Posterior vena cava (tissue), 2 donors: Measurements from ENCODE around the gene PHF20. TPM values are rescaled to one million over a fixed set of nuclear protein-coding genes. Genes with fewer than 3 reads are reported as not detected.
A peak's percentile ranks its signal among the peaks of the same experiment; 100 is the strongest.
"Not testable (repeated sequence)": the region's sequence is repeated elsewhere in the genome, so short reads cannot be mapped to it uniquely, and the experiment has no call there.

ENCODE experiments used
- DNase-seq: peaks from one replicate; pipeline ENCODE4 v3.0.0-alpha.2; 2020; ENCODE audit warnings: low spot score
- intact Hi-C, 2 donors: fragments of 100-400 bp; cut with DNase I; formaldehyde crosslinking; loops; one replicate each; pipeline versions ENCODE4 v1.14.1 to v1.14.2; 2022 to 2023
- total RNA-seq, 2 donors: library from RNA; stranded (reverse); fragmentation: NEBNext Ultra II Directional; extraction: Animal tissue kit (Norgen Biotek cat#: 25700); gene quantifications; one replicate each; pipeline ENCODE4 v1.2.1, GENCODE V29; 2021
- donor health status: DM: yes; HTN: yes; CAD: no.
- donor health status: DM: yes; HTN: yes; CAD: no.

PHF20 gene
- total RNA-seq, 2 donors from 2014 or later = 55.2 to 59.6 TPM

DNA sequence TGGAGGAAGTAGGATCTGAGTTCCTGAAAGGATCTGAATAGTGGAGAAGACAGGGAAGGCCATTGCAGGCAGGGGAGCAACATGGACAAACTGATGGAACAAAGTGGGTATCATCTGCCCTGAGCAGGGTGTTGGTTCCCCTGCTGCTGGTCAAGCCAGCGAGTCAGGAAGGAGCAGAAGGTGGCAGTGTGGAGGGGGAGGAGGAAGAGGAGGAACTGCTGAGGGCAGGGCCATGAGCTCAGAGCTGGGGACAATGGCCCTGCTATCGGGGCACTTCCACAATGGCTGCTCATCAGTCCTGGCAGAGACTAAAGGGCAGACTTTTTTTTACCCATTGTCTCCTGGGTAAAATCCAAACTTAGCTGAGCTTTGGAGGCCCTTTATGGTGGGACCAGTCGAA lies 210.2 kb downstream of the PHF20 start:
- intact Hi-C loops = no loop called here

GRCh38 chr20:35984382-35984781 lies 212.6 kb downstream of the PHF20 start:
- DNase-seq = no peak
- intact Hi-C loops = no loop called here

More for the DNA sequence above, 210.2 kb downstream of the PHF20 start:
- DNase-seq = no peak

GRCh38 chr20:35985806-35986205 lies 214.0 kb downstream of the PHF20 start:
- DNase-seq = no peak

GRCh38 chr20:35988910-35989463 lies 217.2 kb downstream of the PHF20 start:
- intact Hi-C loops = no loop called here
- no peak for DNase-seq

More at GRCh38 chr20:35985806-35986205, 214.0 kb downstream of the PHF20 start:
- intact Hi-C loops = no loop called here

- no peak for DNase-seq
- intact Hi-C loops = loop anchor here in 1 of 2 donors (5.0 kb wide), 1 partner anchor 206 kb away; no protein-coding TSS in a partner anchor
Measured at GRCh38 chr20:35991142-35991771, 219.4 kb downstream of the PHF20 start.

GRCh38 chr20:35992713-35993335 lies 221.0 kb downstream of the PHF20 start:
- intact Hi-C loops = loop anchor here in 1 of 2 donors (5.0 kb wide), 1 partner anchor 204 kb away; no protein-coding TSS in a partner anchor
- no peak for DNase-seq

DNA sequence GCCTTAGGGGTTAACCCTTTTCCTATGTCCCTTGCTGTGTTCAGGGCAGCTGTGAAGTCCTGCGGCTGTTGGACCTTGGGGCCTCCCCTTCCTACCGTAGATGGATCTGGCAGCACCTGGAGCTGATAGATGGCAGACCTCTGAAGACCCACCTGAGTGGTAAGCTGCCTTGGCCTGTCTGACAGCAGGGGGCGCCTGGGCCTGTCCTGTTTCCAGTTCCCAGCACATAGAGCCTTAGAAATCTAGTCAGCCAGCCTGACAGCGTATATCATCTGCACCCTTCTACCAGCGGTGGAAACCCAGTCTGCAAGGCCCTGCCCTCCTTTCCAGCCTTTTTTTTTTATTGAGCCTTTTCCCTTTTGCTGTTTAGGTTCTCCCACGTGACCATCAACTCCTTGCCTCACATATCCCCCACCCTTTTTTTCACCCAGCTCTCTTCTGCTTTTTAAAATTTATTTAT lies 223.2 kb downstream of the PHF20 start:
- intact Hi-C loops = loop anchor here in 1 of 2 donors (2.0 to 5.0 kb wide), 2 partner anchors 144 to 202 kb away; no protein-coding TSS in a partner anchor
- peak; percentile 92 for DNase-seq

DNA sequence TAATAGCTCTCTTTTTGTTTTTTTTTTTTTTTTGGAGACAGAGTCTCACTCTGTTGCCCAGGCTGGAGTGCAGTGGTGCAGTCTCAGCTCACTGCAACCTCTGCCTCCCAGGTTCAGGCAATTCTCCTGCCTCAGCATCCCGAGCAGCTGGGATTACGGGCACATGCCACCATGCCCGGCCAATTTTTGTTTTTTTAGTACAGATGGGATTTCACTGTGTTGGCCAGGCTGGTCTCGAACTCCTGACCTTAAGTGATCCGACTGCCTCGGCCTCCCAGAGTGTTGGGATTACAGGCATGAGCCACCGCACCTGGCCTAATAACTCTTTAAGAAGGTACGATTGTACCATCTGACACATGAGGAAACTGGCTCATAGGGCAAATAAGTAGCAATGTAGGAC lies 224.7 kb downstream of the PHF20 start:
- not testable (repeated sequence) for DNase-seq
- intact Hi-C loops = loop anchor here in 1 of 2 donors (2.0 kb wide), 1 partner anchor 146 kb away; no protein-coding TSS in a partner anchor

Other genes with a start within 250 kb of the PHF20 start
- not detected for gene C20orf173, start 242.4 kb upstream of the PHF20 start, total RNA-seq
- gene ERGIC3, start 229.9 kb upstream of the PHF20 start, total RNA-seq = 100 to 1,000 TPM; 117 to 154 TPM
- 1 to 10 TPM; 2.1 to 2.8 TPM for gene SPAG4, start 156.2 kb upstream of the PHF20 start, total RNA-seq
- 100 to 1,000 TPM; 122 to 130 TPM for gene CPNE1, start 107.1 kb upstream of the PHF20 start, total RNA-seq
- 10 to 100 TPM; 59.4 to 61.4 TPM for gene RBM12, start 107.1 kb upstream of the PHF20 start, total RNA-seq
- 10 to 100 TPM; 15.9 to 22.0 TPM for gene NFS1, start 72.7 kb upstream of the PHF20 start, total RNA-seq
- 100 to 1,000 TPM; 126 TPM for gene ROMO1, start 72.6 kb upstream of the PHF20 start, total RNA-seq
- gene RBM39, start 29.8 kb upstream of the PHF20 start, total RNA-seq = 100 to 1,000 TPM; 210 to 217 TPM
- 10 to 100 TPM; 35.5 to 43.6 TPM for gene SCAND1, start 182.5 kb downstream of the PHF20 start, total RNA-seq
- 1 to 10 TPM; 2.0 to 2.3 TPM for gene CNBD2, start 196.6 kb downstream of the PHF20 start, total RNA-seq